K562 (cell line): ENCODE data around the gene FUCA1. TPM values are rescaled to one million over a fixed set of nuclear protein-coding genes. Genes with fewer than 3 reads are reported as not detected.

Source experiments
- C11orf30 ChIP-seq: fragments of 450-650 bp; IDR thresholded peaks from 2 replicates; pipeline ENCODE4 v1.6.1; 2016; ENCODE audit warnings: low read depth, mild to moderate bottlenecking
- CBFA2T3 ChIP-seq: fragments of 450-650 bp; IDR thresholded peaks from 2 replicates; pipeline ENCODE4 v1.6.1; 2017
- CBX2 ChIP-seq: fragments of 200-600 bp; sonication (generic); IDR thresholded peaks from one replicate; pipeline ENCODE4 v1.6.1; 2012; ENCODE audit warnings: mild to moderate bottlenecking, low read length, inconsistent platforms; ENCODE audit not compliant: insufficient read depth, poor library complexity, severe bottlenecking
- DMBX1 ChIP-seq: fragments of 250-450 bp; sonication (Bioruptor Pico); IDR thresholded peaks from 2 replicates; pipeline ENCODE4 v1.8.0; 2022; ENCODE audit warnings: inconsistent platforms, mild to moderate bottlenecking, moderate library complexity, borderline replicate concordance
- ELF2 ChIP-seq: fragments of 250-450 bp; sonication (Bioruptor Pico); IDR thresholded peaks from 2 replicates; pipeline ENCODE4 v1.5.0; 2021; ENCODE audit warnings: mild to moderate bottlenecking
- EP400 ChIP-seq: fragments of 450-650 bp; IDR thresholded peaks from 2 replicates; pipeline ENCODE4 v1.6.1; 2017; ENCODE audit warnings: antibody characterized with exemption, mild to moderate bottlenecking, moderate library complexity
- ETV5 ChIP-seq: sonication (generic); formaldehyde crosslinking; IDR thresholded peaks from 2 replicates; pipeline ENCODE4 v1.4.0; 2020; ENCODE audit warnings: low read depth, mild to moderate bottlenecking, missing genetic modification reagents
- ETV6 ChIP-seq, 3 experiments: fragments of 150-350 bp in 1 of 3; sonication (generic) in 1 of 3; formaldehyde crosslinking in 1 of 3; IDR thresholded peaks; 2 replicates each; pipeline versions ENCODE4 v1.6.1 to v1.8.0; 2014 to 2022; ENCODE audit warnings: borderline replicate concordance in 2 of 3, low read depth in 2 of 3, antibody characterized with exemption in 1 of 3, low read length in 1 of 3, mild to moderate bottlenecking in 1 of 3, missing genetic modification reagents in 1 of 3
- HEY1 ChIP-seq: fragments of 250-450 bp; sonication (Bioruptor Pico); IDR thresholded peaks from 2 replicates; pipeline ENCODE4 v1.5.0; 2020; ENCODE audit warnings: mild to moderate bottlenecking, moderate library complexity, borderline replicate concordance
- KAT7 ChIP-seq: sonication (generic); formaldehyde crosslinking; IDR thresholded peaks from 2 replicates; pipeline ENCODE4 v1.8.0; 2022; ENCODE audit warnings: missing genetic modification reagents, mild to moderate bottlenecking, borderline replicate concordance
- MCM5 ChIP-seq: fragments of 450-650 bp; IDR thresholded peaks from 2 replicates; pipeline ENCODE4 v1.6.1; 2016; ENCODE audit warnings: low read depth
- MTA2 ChIP-seq: fragments of 450-650 bp; IDR thresholded peaks from 2 replicates; pipeline ENCODE4 v1.6.1; 2016; ENCODE audit warnings: low read depth
- NR1H2 ChIP-seq: sonication (generic); formaldehyde crosslinking; IDR thresholded peaks from 2 replicates; pipeline ENCODE4 v1.4.0; 2020; ENCODE audit warnings: mild to moderate bottlenecking, missing genetic modification reagents
- PHB ChIP-seq: fragments of 250-450 bp; sonication (Bioruptor Pico); IDR thresholded peaks from 2 replicates; pipeline ENCODE4 v1.5.0; 2021
- PHB2 ChIP-seq: fragments of 450-650 bp; IDR thresholded peaks from 2 replicates; pipeline ENCODE4 v1.6.1; 2017; ENCODE audit warnings: low read depth
- PTTG1 ChIP-seq: fragments of 450-650 bp; IDR thresholded peaks from 2 replicates; pipeline ENCODE4 v1.6.1; 2016; ENCODE audit warnings: low read depth, mild to moderate bottlenecking, missing genetic modification characterization, missing compliant biosample characterization
- SAFB ChIP-seq: fragments of 200-400 bp; formaldehyde crosslinking; IDR thresholded peaks from 2 replicates; pipeline ENCODE4 v1.6.1; 2017; ENCODE audit warnings: low read depth, low read length, borderline replicate concordance
- SETDB1 ChIP-seq: IDR thresholded peaks from one replicate; pipeline ENCODE4 v1.6.1; 2012; ENCODE audit warnings: low read length, control low read depth, inconsistent platforms
- SIN3B ChIP-seq: fragments of 450-650 bp; IDR thresholded peaks from 2 replicates; pipeline ENCODE4 v1.6.1; 2017; ENCODE audit warnings: low read depth, mild to moderate bottlenecking, moderate library complexity
- YY1 ChIP-seq, 3 experiments: IDR thresholded peaks; 2 replicates each; pipeline ENCODE4 v1.6.1; 2011; ENCODE audit warnings: low read length in 2 of 3, mild to moderate bottlenecking in 2 of 3, moderate library complexity in 2 of 3, borderline replicate concordance in 1 of 3, control low read depth in 1 of 3, low read depth in 1 of 3; ENCODE audit not compliant: insufficient read depth in 3 of 3, insufficient replicate concordance in 2 of 3, control insufficient read depth in 1 of 3, insufficient read length in 1 of 3; ENCODE audit errors: extremely low read depth in 1 of 3
- ZFX ChIP-seq: sonication (generic); formaldehyde crosslinking; IDR thresholded peaks from 2 replicates; pipeline ENCODE4 v1.8.0; 2022; ENCODE audit warnings: mild to moderate bottlenecking, missing genetic modification reagents, moderate library complexity
- ZNF644 ChIP-seq: fragments of 200-800 bp; sonication (Bioruptor generic); IDR thresholded peaks from 2 replicates; pipeline ENCODE4 v1.6.1; 2016; ENCODE audit warnings: low read depth, missing genetic modification characterization, missing compliant biosample characterization
- ZNF764 ChIP-seq: fragments of 250-450 bp; sonication (Bioruptor Pico); IDR thresholded peaks from 2 replicates; pipeline ENCODE4 v1.4.0; 2020; ENCODE audit warnings: low read depth, mild to moderate bottlenecking, moderate library complexity
- polyA plus RNA-seq, 8 experiments: library from polyadenylated mRNA; depleted of rRNA in 4 of 8; stranded (reverse) in 5 of 8; unstranded in 3 of 8; fragments of >200 nt; fragmentation: Nextera tagmentation in 2 of 8; fragmentation: Illumina TruSeq in 1 of 8; extraction: Ambion mirVana in 2 of 8; extraction: Trizol in 1 of 8; gene quantifications; 2 replicates each; pipeline versions ENCODE4 v1.2.1 to v1.2.3, GENCODE V29; 2011 to 2014; ENCODE audit warnings: inconsistent platforms in 1 of 8, missing spikeins in 1 of 8
- total RNA-seq, 7 experiments: library from RNA; depleted of rRNA in 6 of 7; stranded (reverse); fragments of >200 nt in 6 of 7; fragmentation: Illumina TruSeq in 2 of 7; extraction: Trizol in 2 of 7; gene quantifications; 2 replicates each; pipeline versions ENCODE4 v1.2.1 to v1.2.3, GENCODE V29; 2011 to 2021; ENCODE audit warnings: low replicate concordance in 1 of 7
- TF ChIP-seq, protein P1 (sequence below): fragments of 250-450 bp; sonication (Bioruptor Pico); IDR thresholded peaks from 2 replicates; pipeline ENCODE4 v1.4.0; 2020; ENCODE audit warnings: mild to moderate bottlenecking, moderate library complexity
- TF ChIP-seq, protein P2 (sequence below): fragments of 150-350 bp; IDR thresholded peaks from 2 replicates; pipeline ENCODE4 v1.6.1; 2014; ENCODE audit warnings: low read depth, mild to moderate bottlenecking, low read length, borderline replicate concordance

FUCA1 gene
- total and polyA plus RNA-seq, 9 of the 15 experiments (the other 6 are each of a cell fraction or from before 2014, with no cell fraction given): 7.0 to 20.5 (median 13.5) TPM

DNA sequence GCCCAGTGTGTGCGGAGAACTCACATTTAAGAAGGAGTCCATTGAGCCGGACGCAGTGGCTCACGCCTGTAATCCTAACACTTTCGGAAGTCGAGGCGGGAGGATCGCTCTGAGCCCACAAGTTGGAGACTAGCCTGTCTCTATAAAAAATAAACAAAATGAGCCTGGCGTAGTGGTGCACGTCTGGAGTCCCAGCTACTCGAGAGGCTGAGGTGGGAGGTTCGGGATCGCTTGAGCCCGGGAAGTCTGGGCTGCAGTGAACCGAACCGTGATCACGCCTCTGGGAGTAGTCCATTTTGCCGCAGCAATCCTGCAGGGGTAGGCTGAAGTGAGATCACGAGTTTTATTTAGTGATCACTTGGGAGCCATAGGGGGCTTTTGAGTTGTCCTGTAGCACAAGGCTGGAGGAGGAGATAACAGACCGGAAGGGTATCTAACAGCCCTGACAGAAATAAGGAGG lies 497 bp upstream of the FUCA1 start (continued):
- TF ChIP-seq HEY1: no peak
- TF ChIP-seq ETV5 (CRISPR knock-in tag): no peak
- TF ChIP-seq, protein P1, sequence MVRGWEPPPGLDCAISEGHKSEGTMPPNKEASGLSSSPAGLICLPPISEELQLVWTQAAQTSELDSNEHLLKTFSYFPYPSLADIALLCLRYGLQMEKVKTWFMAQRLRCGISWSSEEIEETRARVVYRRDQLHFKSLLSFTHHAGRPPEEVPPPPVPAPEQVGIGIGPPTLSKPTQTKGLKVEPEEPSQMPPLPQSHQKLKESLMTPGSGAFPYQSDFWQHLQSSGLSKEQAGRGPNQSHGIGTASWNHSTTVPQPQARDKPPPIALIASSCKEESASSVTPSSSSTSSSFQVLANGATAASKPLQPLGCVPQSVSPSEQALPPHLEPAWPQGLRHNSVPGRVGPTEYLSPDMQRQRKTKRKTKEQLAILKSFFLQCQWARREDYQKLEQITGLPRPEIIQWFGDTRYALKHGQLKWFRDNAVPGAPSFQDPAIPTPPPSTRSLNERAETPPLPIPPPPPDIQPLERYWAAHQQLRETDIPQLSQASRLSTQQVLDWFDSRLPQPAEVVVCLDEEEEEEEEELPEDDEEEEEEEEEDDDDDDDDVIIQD (CRISPR knock-in tag): 0 out of 2 replicates have a peak, but pooled peaks have one; percentile 36
- no peak for TF ChIP-seq C11orf30
- TF ChIP-seq, protein P2, sequence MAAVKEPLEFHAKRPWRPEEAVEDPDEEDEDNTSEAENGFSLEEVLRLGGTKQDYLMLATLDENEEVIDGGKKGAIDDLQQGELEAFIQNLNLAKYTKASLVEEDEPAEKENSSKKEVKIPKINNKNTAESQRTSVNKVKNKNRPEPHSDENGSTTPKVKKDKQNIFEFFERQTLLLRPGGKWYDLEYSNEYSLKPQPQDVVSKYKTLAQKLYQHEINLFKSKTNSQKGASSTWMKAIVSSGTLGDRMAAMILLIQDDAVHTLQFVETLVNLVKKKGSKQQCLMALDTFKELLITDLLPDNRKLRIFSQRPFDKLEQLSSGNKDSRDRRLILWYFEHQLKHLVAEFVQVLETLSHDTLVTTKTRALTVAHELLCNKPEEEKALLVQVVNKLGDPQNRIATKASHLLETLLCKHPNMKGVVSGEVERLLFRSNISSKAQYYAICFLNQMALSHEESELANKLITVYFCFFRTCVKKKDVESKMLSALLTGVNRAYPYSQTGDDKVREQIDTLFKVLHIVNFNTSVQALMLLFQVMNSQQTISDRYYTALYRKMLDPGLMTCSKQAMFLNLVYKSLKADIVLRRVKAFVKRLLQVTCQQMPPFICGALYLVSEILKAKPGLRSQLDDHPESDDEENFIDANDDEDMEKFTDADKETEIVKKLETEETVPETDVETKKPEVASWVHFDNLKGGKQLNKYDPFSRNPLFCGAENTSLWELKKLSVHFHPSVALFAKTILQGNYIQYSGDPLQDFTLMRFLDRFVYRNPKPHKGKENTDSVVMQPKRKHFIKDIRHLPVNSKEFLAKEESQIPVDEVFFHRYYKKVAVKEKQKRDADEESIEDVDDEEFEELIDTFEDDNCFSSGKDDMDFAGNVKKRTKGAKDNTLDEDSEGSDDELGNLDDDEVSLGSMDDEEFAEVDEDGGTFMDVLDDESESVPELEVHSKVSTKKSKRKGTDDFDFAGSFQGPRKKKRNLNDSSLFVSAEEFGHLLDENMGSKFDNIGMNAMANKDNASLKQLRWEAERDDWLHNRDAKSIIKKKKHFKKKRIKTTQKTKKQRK: no peak
- peak; percentile 38; the same call in 1 of the 2 replicates for TF ChIP-seq DMBX1 (CRISPR knock-in tag)
- 0 out of 2 replicates have a peak, but pooled peaks have one; percentile 31 for TF ChIP-seq MTA2
- TF ChIP-seq NR1H2 (CRISPR knock-in tag): no peak
- TF ChIP-seq SIN3B: no peak
- TF ChIP-seq SETDB1: no peak
- TF ChIP-seq PHB (CRISPR knock-in tag): 0 out of 2 replicates have a peak, but pooled peaks have one; percentile 76
- TF ChIP-seq EP400: peak; percentile 44
- TF ChIP-seq MCM5: no peak
- peak in 2 of 3 experiments; percentile 30 to 34 for TF ChIP-seq YY1 (IDR thresholded peaks at IDR 0.05; ENCODE audit: borderline replicate concordance in 1 of 3, control insufficient read depth in 1 of 3, extremely low read depth in 1 of 3, insufficient read depth in 3 of 3, insufficient read length in 1 of 3, insufficient replicate concordance in 2 of 3, low read depth in 1 of 3, low read length in 2 of 3)
- no peak for TF ChIP-seq ZFX
- no peak for TF ChIP-seq PTTG1 (tag)
- peak; percentile 60; the same call in 1 of the 2 replicates for TF ChIP-seq CBFA2T3
- no peak for TF ChIP-seq PHB2
- no peak for TF ChIP-seq ELF2 (CRISPR knock-in tag)
- no peak for TF ChIP-seq CBX2
- TF ChIP-seq ZNF644 (tag): no peak
- TF ChIP-seq SAFB: no peak
- no peak for TF ChIP-seq KAT7
- peak; percentile 6; a peak in 1 of 4 replicates for TF ChIP-seq ETV6 (IDR thresholded peaks at IDR 0.05; ENCODE audit: borderline replicate concordance in 1 of 2, low read depth in 2 of 2, low read length in 1 of 2)
- no peak for TF ChIP-seq ETV6 (CRISPR knock-in tag; IDR thresholded peaks at IDR 0.05; ENCODE audit: borderline replicate concordance)
- TF ChIP-seq ZNF764 (CRISPR knock-in tag): no peak
